HG03558 (cell line): ENCODE data around the gene NAXD.

Experiments
- ATAC-seq: cut with Tn5 transposase; IDR thresholded peaks from one replicate; pipeline ENCODE4 v1.9.1; 2021; ENCODE audit warnings: moderate number of reproducible peaks; ENCODE audit not compliant: unreplicated experiment; ENCODE audit errors: extremely low read depth

NAXD gene

GRCh38 chr13:110685305-110686020, 70.1 kb downstream of the NAXD start:
- ATAC-seq = no peak

- ATAC-seq = no peak
Measured at GRCh38 chr13:110687736-110688135, 72.4 kb downstream of the NAXD start.

DNA sequence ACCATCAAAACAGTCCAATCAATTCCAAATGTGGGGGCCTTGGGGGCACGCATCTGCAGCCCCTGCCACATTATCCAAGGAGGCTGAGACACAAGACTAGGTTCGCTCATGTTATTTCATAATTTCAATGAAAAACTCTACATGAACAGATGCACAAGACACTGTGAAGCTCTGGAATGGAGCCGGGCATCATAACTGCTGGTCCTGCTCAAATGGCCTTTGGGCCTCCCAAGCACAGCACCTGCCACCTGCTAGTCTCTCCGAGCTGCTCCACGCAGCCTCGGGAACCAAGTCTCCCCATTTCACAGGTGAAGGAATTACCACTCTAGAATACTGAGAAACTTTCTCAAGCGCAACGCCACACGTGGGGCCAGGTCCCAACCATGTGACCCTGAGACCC, 73.7 kb downstream of the NAXD start:
- no peak for ATAC-seq
